HepG2 (cell line): ENCODE data around the gene HOPX.
"Not testable (repeated sequence)": the region's sequence is repeated elsewhere in the genome, so short reads cannot be mapped to it uniquely, and the experiment has no call there.

Experiments
- CTCF ChIP-seq: sonication (generic); formaldehyde crosslinking; IDR thresholded peaks from 2 replicates; pipeline ENCODE4 v1.5.0; 2020; ENCODE audit warnings: mild to moderate bottlenecking, missing genetic modification reagents, moderate library complexity
- EZH2 ChIP-seq: conservative IDR thresholded peaks from 2 replicates; pipeline ENCODE4 v1.6.1; 2012; ENCODE audit warnings: mild to moderate bottlenecking, low read depth, low read length, moderate library complexity
- GTF2F1 ChIP-seq: fragments of 150-350 bp; IDR thresholded peaks from 2 replicates; pipeline ENCODE4 v1.6.1; 2014; ENCODE audit warnings: low read length
- LCORL ChIP-seq, 2 experiments: fragments of 450-650 bp in 1 of 2; sonication (generic) in 1 of 2; formaldehyde crosslinking in 1 of 2; IDR thresholded peaks; 2 replicates each; pipeline versions ENCODE4 v1.5.0 to v1.6.1; 2017 to 2020; ENCODE audit warnings: antibody characterized with exemption in 1 of 2, missing genetic modification reagents in 1 of 2
- RXRA ChIP-seq: sonication (generic); formaldehyde crosslinking; IDR thresholded peaks from 2 replicates; pipeline ENCODE4 v1.5.1; 2020; ENCODE audit warnings: missing genetic modification reagents

- TF ChIP-seq RXRA (CRISPR knock-in tag); LCORL (IDR thresholded peaks at IDR 0.05); LCORL (CRISPR knock-in tag; IDR thresholded peaks at IDR 0.05); CTCF (CRISPR knock-in tag); GTF2F1; EZH2: not testable (repeated sequence)
These were observed 13.7 kb downstream of the HOPX start for GRCh38 chr4:56667396-56667795.
